ENCODE results near the gene GRID2.

The GRID2 gene

DNA sequence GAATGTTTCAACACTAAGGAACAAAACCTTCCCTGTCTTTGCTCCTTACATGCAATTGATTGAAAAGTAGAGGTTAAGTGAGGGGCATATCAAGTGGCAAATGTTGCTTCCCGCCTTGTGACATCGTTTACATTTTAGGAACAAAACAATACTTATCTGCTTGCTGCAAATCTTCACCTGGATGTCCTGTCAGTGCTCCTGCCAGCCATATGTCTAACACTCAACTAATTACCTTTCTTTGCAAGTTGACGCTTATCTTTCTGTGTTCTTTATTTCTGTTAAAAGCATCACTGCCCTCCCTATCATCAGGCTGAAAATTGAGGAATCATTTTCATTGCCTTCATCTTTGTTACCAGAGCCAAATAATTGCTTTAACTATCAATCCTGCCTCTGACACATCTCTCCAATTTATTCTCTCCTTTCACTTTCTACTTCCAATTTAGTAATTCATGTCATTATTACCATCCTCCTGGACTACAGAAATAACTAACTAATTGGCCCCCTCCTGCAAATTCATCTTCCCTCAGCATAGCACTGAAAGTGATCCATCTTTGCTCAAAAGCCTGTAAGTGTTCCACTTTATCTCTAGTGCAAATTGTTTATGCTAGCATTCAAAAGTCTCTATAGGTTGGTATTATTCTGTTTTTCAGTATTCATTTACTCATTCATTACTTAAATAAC lies 1226.1 kb downstream of the GRID2 start:
- TF ChIP-seq OSR1 (CRISPR knock-in tag; IDR thresholded peaks at IDR 0.05) (no peak), CSRNP3 (CRISPR knock-in tag; IDR thresholded peaks at IDR 0.05) (no peak), ESRRG (CRISPR knock-in tag; IDR thresholded peaks at IDR 0.05) (no peak), ZNF8 (CRISPR knock-in tag; IDR thresholded peaks at IDR 0.05) (no peak), PPARA (CRISPR knock-in tag; IDR thresholded peaks at IDR 0.05; ENCODE audit: borderline replicate concordance) (no peak), ZFP30 (CRISPR knock-in tag; IDR thresholded peaks at IDR 0.05) (no peak), ARNTL (CRISPR knock-in tag; IDR thresholded peaks at IDR 0.05; ENCODE audit: borderline replicate concordance, low read depth) (no peak), TOX (CRISPR knock-in tag; IDR thresholded peaks at IDR 0.05; ENCODE audit: borderline replicate concordance) (no peak), TCF4 (CRISPR knock-in tag; IDR thresholded peaks at IDR 0.05; ENCODE audit: borderline replicate concordance) (no peak), ZNF565 (CRISPR knock-in tag; conservative IDR thresholded peaks at IDR 0.05; ENCODE audit: low read depth) (no peak), SNAI2 (CRISPR knock-in tag; IDR thresholded peaks at IDR 0.05) (no peak), ZC3H10 (CRISPR knock-in tag; IDR thresholded peaks at IDR 0.05) (no peak), BACH2 (CRISPR knock-in tag; IDR thresholded peaks at IDR 0.05; ENCODE audit: borderline replicate concordance) (no peak), ZFP3 (CRISPR knock-in tag; IDR thresholded peaks at IDR 0.05) (no peak)
- TF ChIP-seq, protein P1, sequence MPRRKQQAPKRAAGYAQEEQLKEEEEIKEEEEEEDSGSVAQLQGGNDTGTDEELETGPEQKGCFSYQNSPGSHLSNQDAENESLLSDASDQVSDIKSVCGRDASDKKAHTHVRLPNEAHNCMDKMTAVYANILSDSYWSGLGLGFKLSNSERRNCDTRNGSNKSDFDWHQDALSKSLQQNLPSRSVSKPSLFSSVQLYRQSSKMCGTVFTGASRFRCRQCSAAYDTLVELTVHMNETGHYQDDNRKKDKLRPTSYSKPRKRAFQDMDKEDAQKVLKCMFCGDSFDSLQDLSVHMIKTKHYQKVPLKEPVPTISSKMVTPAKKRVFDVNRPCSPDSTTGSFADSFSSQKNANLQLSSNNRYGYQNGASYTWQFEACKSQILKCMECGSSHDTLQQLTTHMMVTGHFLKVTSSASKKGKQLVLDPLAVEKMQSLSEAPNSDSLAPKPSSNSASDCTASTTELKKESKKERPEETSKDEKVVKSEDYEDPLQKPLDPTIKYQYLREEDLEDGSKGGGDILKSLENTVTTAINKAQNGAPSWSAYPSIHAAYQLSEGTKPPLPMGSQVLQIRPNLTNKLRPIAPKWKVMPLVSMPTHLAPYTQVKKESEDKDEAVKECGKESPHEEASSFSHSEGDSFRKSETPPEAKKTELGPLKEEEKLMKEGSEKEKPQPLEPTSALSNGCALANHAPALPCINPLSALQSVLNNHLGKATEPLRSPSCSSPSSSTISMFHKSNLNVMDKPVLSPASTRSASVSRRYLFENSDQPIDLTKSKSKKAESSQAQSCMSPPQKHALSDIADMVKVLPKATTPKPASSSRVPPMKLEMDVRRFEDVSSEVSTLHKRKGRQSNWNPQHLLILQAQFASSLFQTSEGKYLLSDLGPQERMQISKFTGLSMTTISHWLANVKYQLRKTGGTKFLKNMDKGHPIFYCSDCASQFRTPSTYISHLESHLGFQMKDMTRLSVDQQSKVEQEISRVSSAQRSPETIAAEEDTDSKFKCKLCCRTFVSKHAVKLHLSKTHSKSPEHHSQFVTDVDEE (CRISPR knock-in tag; IDR thresholded peaks at IDR 0.05): no peak

DNA sequence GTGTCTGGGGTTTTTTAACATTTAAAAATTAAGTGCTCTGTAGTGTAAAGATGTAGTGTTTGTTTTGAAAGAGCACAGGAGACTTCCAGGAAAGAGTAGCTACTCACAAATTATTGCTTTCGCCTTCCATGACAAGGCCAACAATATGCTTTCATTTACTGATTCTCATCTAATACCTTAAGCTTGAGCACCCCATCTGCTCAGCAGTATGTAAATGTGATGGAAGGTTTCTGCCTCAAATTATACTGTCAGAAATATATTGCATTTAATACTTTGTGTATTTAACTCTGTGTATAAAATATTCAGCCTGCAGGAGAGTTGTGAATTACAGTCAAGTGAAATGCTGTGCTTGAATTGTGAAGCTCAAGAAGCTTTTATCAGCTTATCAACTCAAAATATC lies 1228.5 kb downstream of the GRID2 start:
- no peak for ATAC-seq
- TF ChIP-seq ESRRG (CRISPR knock-in tag; IDR thresholded peaks at IDR 0.05): no peak
- TF ChIP-seq RARB (CRISPR knock-in tag; IDR thresholded peaks at IDR 0.05): no peak
- no peak for TF ChIP-seq ZFP30 (CRISPR knock-in tag; IDR thresholded peaks at IDR 0.05)
- no peak for TF ChIP-seq ZNF70 (CRISPR knock-in tag; IDR thresholded peaks at IDR 0.05)
- TF ChIP-seq, protein P2, sequence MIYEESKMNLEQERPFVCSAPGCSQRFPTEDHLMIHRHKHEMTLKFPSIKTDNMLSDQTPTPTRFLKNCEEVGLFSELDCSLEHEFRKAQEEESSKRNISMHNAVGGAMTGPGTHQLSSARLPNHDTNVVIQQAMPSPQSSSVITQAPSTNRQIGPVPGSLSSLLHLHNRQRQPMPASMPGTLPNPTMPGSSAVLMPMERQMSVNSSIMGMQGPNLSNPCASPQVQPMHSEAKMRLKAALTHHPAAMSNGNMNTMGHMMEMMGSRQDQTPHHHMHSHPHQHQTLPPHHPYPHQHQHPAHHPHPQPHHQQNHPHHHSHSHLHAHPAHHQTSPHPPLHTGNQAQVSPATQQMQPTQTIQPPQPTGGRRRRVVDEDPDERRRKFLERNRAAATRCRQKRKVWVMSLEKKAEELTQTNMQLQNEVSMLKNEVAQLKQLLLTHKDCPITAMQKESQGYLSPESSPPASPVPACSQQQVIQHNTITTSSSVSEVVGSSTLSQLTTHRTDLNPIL (CRISPR knock-in tag; IDR thresholded peaks at IDR 0.05; ENCODE audit: low read depth): no peak
- TF ChIP-seq ZNF8 (CRISPR knock-in tag; IDR thresholded peaks at IDR 0.05): no peak
- no peak for TF ChIP-seq TCF4 (CRISPR knock-in tag; IDR thresholded peaks at IDR 0.05; ENCODE audit: borderline replicate concordance)

More for the DNA sequence above, 1226.1 kb downstream of the GRID2 start:
- no peak for ATAC-seq

GRCh38 chr4:93540562-93540961 lies 1236.8 kb downstream of the GRID2 start:
- TF ChIP-seq ISL1 (CRISPR knock-in tag; IDR thresholded peaks at IDR 0.05) (no peak), ZNF565 (CRISPR knock-in tag; conservative IDR thresholded peaks at IDR 0.05; ENCODE audit: low read depth) (no peak), ZC3H10 (CRISPR knock-in tag; IDR thresholded peaks at IDR 0.05) (no peak), GLIS3 (CRISPR knock-in tag; IDR thresholded peaks at IDR 0.05) (no peak), TOX (CRISPR knock-in tag; IDR thresholded peaks at IDR 0.05; ENCODE audit: borderline replicate concordance) (no peak), TCF4 (CRISPR knock-in tag; IDR thresholded peaks at IDR 0.05; ENCODE audit: borderline replicate concordance) (no peak), ZNF70 (CRISPR knock-in tag; IDR thresholded peaks at IDR 0.05) (no peak), RARB (CRISPR knock-in tag; IDR thresholded peaks at IDR 0.05) (no peak)
- TF ChIP-seq, protein P2 (CRISPR knock-in tag; IDR thresholded peaks at IDR 0.05; ENCODE audit: low read depth): no peak
- ATAC-seq: no peak

DNA sequence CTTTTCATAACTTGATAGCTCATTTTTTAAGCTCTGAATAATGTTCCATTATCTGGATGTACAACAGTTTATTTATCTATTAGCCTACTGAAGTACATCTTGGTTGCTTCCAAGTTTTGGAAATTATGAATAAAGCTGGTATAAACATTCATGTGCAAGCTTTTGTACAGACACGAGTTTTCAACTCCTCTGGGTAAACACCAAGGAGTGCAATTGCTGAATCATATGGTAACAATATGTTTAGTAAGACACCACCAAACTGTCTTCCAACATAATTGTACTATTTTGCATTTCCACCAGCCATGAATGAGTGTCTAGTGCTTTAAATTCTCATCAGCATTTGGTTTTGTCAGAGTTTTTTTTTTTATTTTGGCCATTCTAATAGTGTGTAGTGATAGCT lies 1258.1 kb downstream of the GRID2 start:
- ATAC-seq: no peak
- no peak for TF ChIP-seq ARNTL (CRISPR knock-in tag; IDR thresholded peaks at IDR 0.05; ENCODE audit: borderline replicate concordance, low read depth)
- no peak for TF ChIP-seq ZFP3 (CRISPR knock-in tag; IDR thresholded peaks at IDR 0.05)
- TF ChIP-seq, protein P3, sequence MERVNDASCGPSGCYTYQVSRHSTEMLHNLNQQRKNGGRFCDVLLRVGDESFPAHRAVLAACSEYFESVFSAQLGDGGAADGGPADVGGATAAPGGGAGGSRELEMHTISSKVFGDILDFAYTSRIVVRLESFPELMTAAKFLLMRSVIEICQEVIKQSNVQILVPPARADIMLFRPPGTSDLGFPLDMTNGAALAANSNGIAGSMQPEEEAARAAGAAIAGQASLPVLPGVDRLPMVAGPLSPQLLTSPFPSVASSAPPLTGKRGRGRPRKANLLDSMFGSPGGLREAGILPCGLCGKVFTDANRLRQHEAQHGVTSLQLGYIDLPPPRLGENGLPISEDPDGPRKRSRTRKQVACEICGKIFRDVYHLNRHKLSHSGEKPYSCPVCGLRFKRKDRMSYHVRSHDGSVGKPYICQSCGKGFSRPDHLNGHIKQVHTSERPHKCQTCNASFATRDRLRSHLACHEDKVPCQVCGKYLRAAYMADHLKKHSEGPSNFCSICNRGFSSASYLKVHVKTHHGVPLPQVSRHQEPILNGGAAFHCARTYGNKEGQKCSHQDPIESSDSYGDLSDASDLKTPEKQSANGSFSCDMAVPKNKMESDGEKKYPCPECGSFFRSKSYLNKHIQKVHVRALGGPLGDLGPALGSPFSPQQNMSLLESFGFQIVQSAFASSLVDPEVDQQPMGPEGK (CRISPR knock-in tag; IDR thresholded peaks at IDR 0.05; ENCODE audit: borderline replicate concordance): no peak
- TF ChIP-seq BACH2 (CRISPR knock-in tag; IDR thresholded peaks at IDR 0.05; ENCODE audit: borderline replicate concordance): no peak
- TF ChIP-seq ZNF8 (CRISPR knock-in tag; IDR thresholded peaks at IDR 0.05): no peak
- TF ChIP-seq CSRNP3 (CRISPR knock-in tag; IDR thresholded peaks at IDR 0.05): no peak
- TF ChIP-seq, protein P1 (CRISPR knock-in tag; IDR thresholded peaks at IDR 0.05): no peak

All from SK-N-SH treated with all-trans-retinoic acid at 6 μM for 48 hours (cell line).